HS-27A (cell line): Measurements from ENCODE around the gene CTNNA1.
A peak's percentile ranks its signal among the peaks of the same experiment; 100 is the strongest.
"Not testable (repeated sequence)": the region's sequence is repeated elsewhere in the genome, so short reads cannot be mapped to it uniquely, and the experiment has no call there.

Source experiments
- DNase-seq: peaks from one replicate; pipeline ENCODE4 v3.0.0-alpha.2; 2012; ENCODE audit warnings: low read depth, missing footprints

CTNNA1 gene

GRCh38 chr5:138724470-138725146, 28.6 kb upstream of the CTNNA1 start:
- no peak for DNase-seq

- DNase-seq = no peak
Observed at GRCh38 chr5:138725153-138725817, 27.9 kb upstream of the CTNNA1 start.

- no peak for DNase-seq
Observed at GRCh38 chr5:138725818-138726416, 27.3 kb upstream of the CTNNA1 start.

GRCh38 chr5:138726848-138727247, 26.4 kb upstream of the CTNNA1 start:
- DNase-seq = no peak

GRCh38 chr5:138730496-138730895, 22.7 kb upstream of the CTNNA1 start:
- not testable (repeated sequence) for DNase-seq

GRCh38 chr5:138732466-138732865, 20.8 kb upstream of the CTNNA1 start:
- no peak for DNase-seq

GRCh38 chr5:138732933-138733332, 20.3 kb upstream of the CTNNA1 start:
- DNase-seq = no peak

GRCh38 chr5:138733509-138733908, 19.7 kb upstream of the CTNNA1 start:
- DNase-seq = no peak

GRCh38 chr5:138736293-138736692, 16.9 kb upstream of the CTNNA1 start:
- no peak for DNase-seq

- no peak for DNase-seq
Observed at GRCh38 chr5:138737494-138738265, 15.5 kb upstream of the CTNNA1 start.

- DNase-seq = no peak
Observed at GRCh38 chr5:138738399-138738798, 14.8 kb upstream of the CTNNA1 start.

- no peak for DNase-seq
Observed at GRCh38 chr5:138739938-138740337, 13.3 kb upstream of the CTNNA1 start.

GRCh38 chr5:138743484-138743883, 9.7 kb upstream of the CTNNA1 start:
- no peak for DNase-seq

- no peak for DNase-seq
Observed at GRCh38 chr5:138745268-138745667, 8.0 kb upstream of the CTNNA1 start.

GRCh38 chr5:138748630-138749081, 4.6 kb upstream of the CTNNA1 start:
- DNase-seq = no peak

- not testable (repeated sequence) for DNase-seq
Observed at GRCh38 chr5:138751344-138751743, 1.9 kb upstream of the CTNNA1 start.

- no peak for DNase-seq
Observed at GRCh38 chr5:138752341-138752950, 779 bp upstream of the CTNNA1 start.

GRCh38 chr5:138753794-138754698, 821 bp downstream of the CTNNA1 start:
- peak; percentile 59 for DNase-seq

- DNase-seq = no peak
Observed at GRCh38 chr5:138754699-138755057, 1.5 kb downstream of the CTNNA1 start.

- DNase-seq = no peak
Observed at GRCh38 chr5:138755084-138755748, 2.0 kb downstream of the CTNNA1 start.
